SK-N-SH (cell line): ENCODE results near the gene GNAI1. TPM values are rescaled to one million over a fixed set of nuclear protein-coding genes. Genes with fewer than 3 reads are reported as not detected.

ENCODE experiments used
- CTCF ChIA-PET: fragments of 300-600, 350-600 bp; formaldehyde crosslinking; extraction: SDS; loops from one replicate; lab custom pipeline; 2021; lab: Yijun Ruan, JAX
- POLR2A ChIA-PET: fragments of 350-600 bp; sonication (Branson Sonifier 250); formaldehyde crosslinking; extraction: SDS; loops from one replicate; lab custom pipeline; 2020; ENCODE audit warnings: antibody characterized with exemption, inconsistent platforms; lab: Yijun Ruan, JAX
- DNase-seq: peaks from one replicate; pipeline ENCODE4 v3.0.0; 2012
- H2AFZ ChIP-seq: fragments of 200-600 bp; sonication (generic); 2 replicates; pipeline ENCODE4 v1.8.1; 2016; ENCODE audit warnings: antibody characterized with exemption, mild to moderate bottlenecking, low read depth
- H3F3A ChIP-seq: fragments of 200-600 bp; sonication (generic); replicated peaks from 2 replicates; pipeline ENCODE3; 2016; ENCODE audit warnings: antibody characterized with exemption, mild to moderate bottlenecking; ENCODE audit not compliant: insufficient read depth
- H3K27ac ChIP-seq, 2 experiments: fragments of 200-500 bp in 1 of 2; fragments of 200-600 bp in 1 of 2; sonication (Bioruptor generic) in 1 of 2; sonication (generic), shearing (Covaris generic) in 1 of 2; 2 replicates each; pipeline versions ENCODE4 v1.5.1 to v1.6.1; 2014 to 2016; ENCODE audit warnings: low read depth in 2 of 2, inconsistent platforms in 1 of 2, low read length in 1 of 2, mild to moderate bottlenecking in 1 of 2, mixed read lengths in 1 of 2
- H3K27me3 ChIP-seq: fragments of 200-600 bp; sonication (generic), shearing (Covaris generic); 2 replicates; pipeline ENCODE4 v1.6.1; 2016; ENCODE audit warnings: mixed run types; ENCODE audit not compliant: insufficient read depth
- H3K36me3 ChIP-seq, 2 experiments: fragments of 200-500 bp in 1 of 2; fragments of 200-600 bp in 1 of 2; sonication (Bioruptor generic) in 1 of 2; sonication (generic) in 1 of 2; replicated peaks in 1 of 2; 2 replicates each; pipeline versions ENCODE3 to v1.5.1; 2014 to 2016; ENCODE audit warnings: low read length in 1 of 2, mild to moderate bottlenecking in 1 of 2; ENCODE audit not compliant: insufficient read depth in 2 of 2, control insufficient read depth in 1 of 2
- H3K4me1 ChIP-seq, 2 experiments: fragments of 200-500 bp in 1 of 2; fragments of 200-600 bp in 1 of 2; sonication (Bioruptor generic) in 1 of 2; sonication (generic), shearing (Covaris generic) in 1 of 2; 2 replicates each; pipeline versions ENCODE4 v1.5.1 to v1.6.1; 2014 to 2016; ENCODE audit warnings: low read depth in 1 of 2, low read length in 1 of 2, mixed run types in 1 of 2; ENCODE audit not compliant: insufficient read depth in 2 of 2, control insufficient read depth in 1 of 2
- H3K4me2 ChIP-seq: fragments of 200-600 bp; sonication (generic), shearing (Covaris generic); 2 replicates; pipeline ENCODE4 v1.6.1; 2017; ENCODE audit warnings: mixed run types
- H3K4me3 ChIP-seq, 2 experiments: fragments of 200-500 bp in 1 of 2; fragments of 200-600 bp in 1 of 2; sonication (Bioruptor generic) in 1 of 2; sonication (generic), shearing (Covaris generic) in 1 of 2; 2 replicates each; pipeline versions ENCODE4 v1.5.1 to v1.8.1; 2014 to 2016; ENCODE audit warnings: low read depth in 2 of 2, inconsistent platforms in 1 of 2, low read length in 1 of 2, mild to moderate bottlenecking in 1 of 2, mixed read lengths in 1 of 2, moderate library complexity in 1 of 2
- H3K79me2 ChIP-seq: fragments of 200-600 bp; sonication (generic); 2 replicates; pipeline ENCODE4 v1.8.1; 2017; ENCODE audit warnings: mild to moderate bottlenecking; ENCODE audit not compliant: insufficient read depth
- H3K9ac ChIP-seq: fragments of 200-600 bp; sonication (generic); 2 replicates; pipeline ENCODE4 v1.6.1; 2017; ENCODE audit warnings: mixed run types
- H3K9me2 ChIP-seq: fragments of 200-600 bp; sonication (generic); 2 replicates; pipeline ENCODE4 v1.6.1; 2017; ENCODE audit warnings: mixed run types
- H3K9me3 ChIP-seq: fragments of 200-600 bp; sonication (generic); 2 replicates; pipeline ENCODE4 v1.6.1; 2017; ENCODE audit warnings: mixed run types, mild to moderate bottlenecking, moderate library complexity
- H4K20me1 ChIP-seq: fragments of 200-600 bp; sonication (generic); 2 replicates; pipeline ENCODE4 v1.6.1; 2017; ENCODE audit warnings: mild to moderate bottlenecking, mixed run types; ENCODE audit not compliant: insufficient read depth
- ELF1 ChIP-seq: IDR thresholded peaks from 2 replicates; pipeline ENCODE4 v1.4.0; 2012
- EZH2phosphoT487 ChIP-seq: fragments of 200-600 bp; sonication (generic); IDR thresholded peaks from 2 replicates; pipeline ENCODE4 v1.6.1; 2017; ENCODE audit warnings: low read depth, mixed run types, mild to moderate bottlenecking, antibody characterized with exemption, moderate library complexity, borderline replicate concordance
- FOXM1 ChIP-seq: IDR thresholded peaks from 2 replicates; pipeline ENCODE4 v1.4.0; 2012; ENCODE audit warnings: low read depth, mild to moderate bottlenecking
- GATA2 ChIP-seq: sonication (generic); formaldehyde crosslinking; IDR thresholded peaks from 2 replicates; pipeline ENCODE4 v1.5.0; 2020; ENCODE audit warnings: mild to moderate bottlenecking, missing genetic modification reagents
- MEF2A ChIP-seq: IDR thresholded peaks from 2 replicates; pipeline ENCODE4 v1.4.0; 2012; ENCODE audit warnings: low read depth, borderline replicate concordance
- MXI1 ChIP-seq: IDR thresholded peaks from 2 replicates; pipeline ENCODE4 v1.6.1; 2012; ENCODE audit warnings: mild to moderate bottlenecking, low read depth, low read length, improper control_type of control experiment
- RAD21 ChIP-seq: IDR thresholded peaks from 2 replicates; pipeline ENCODE4 v1.6.1; 2012; ENCODE audit warnings: mild to moderate bottlenecking, low read length
- RCOR1 ChIP-seq: fragments of 150-350 bp; IDR thresholded peaks from 2 replicates; pipeline ENCODE4 v1.6.1; 2017; ENCODE audit warnings: antibody characterized with exemption, low read length
- RXRA ChIP-seq: IDR thresholded peaks from 2 replicates; pipeline ENCODE4 v1.4.0; 2012; ENCODE audit warnings: low read depth, mild to moderate bottlenecking, borderline replicate concordance
- SIN3A ChIP-seq: IDR thresholded peaks from 2 replicates; pipeline ENCODE4 v1.6.1; 2012; ENCODE audit warnings: low read depth, mild to moderate bottlenecking, low read length, moderate library complexity, borderline replicate concordance
- SMC3 ChIP-seq: IDR thresholded peaks from 2 replicates; pipeline ENCODE4 v1.6.1; 2012; ENCODE audit warnings: low read depth, low read length, improper control_type of control experiment
- TEAD4 ChIP-seq: IDR thresholded peaks from 2 replicates; pipeline ENCODE4 v1.4.0; 2012; ENCODE audit warnings: mild to moderate bottlenecking, borderline replicate concordance; ENCODE audit not compliant: insufficient read depth
- YY1 ChIP-seq: IDR thresholded peaks from 2 replicates; pipeline ENCODE4 v1.4.0; 2012; ENCODE audit warnings: low read depth, mild to moderate bottlenecking
- WGBS: methylation state at CpG from one replicate; pipeline ENCODE4 v1.1.6; 2017; ENCODE audit warnings: low lambda C conversion rate; 5-methylcytosine and 5-hydroxymethylcytosine counted together
- polyA plus RNA-seq, 3 experiments: library from polyadenylated mRNA; depleted of rRNA; stranded (reverse); fragments of >200 nt; gene quantifications; 2 replicates each; pipeline ENCODE4 v1.2.3, GENCODE V29; 2012
- TF ChIP-seq, protein P1 (sequence below): IDR thresholded peaks from 2 replicates; pipeline ENCODE4 v1.4.0; 2012; ENCODE audit warnings: low read depth
- TF ChIP-seq, protein P2 (sequence below): fragments of 200-600 bp; sonication (generic); IDR thresholded peaks from 2 replicates; pipeline ENCODE4 v1.6.1; 2017; ENCODE audit warnings: antibody characterized with exemption, mild to moderate bottlenecking, moderate library complexity

GNAI1 gene
- polyA plus RNA-seq, 1 of the 3 experiments (the other 2 are of a cell fraction) = 69.1 TPM

DNA sequence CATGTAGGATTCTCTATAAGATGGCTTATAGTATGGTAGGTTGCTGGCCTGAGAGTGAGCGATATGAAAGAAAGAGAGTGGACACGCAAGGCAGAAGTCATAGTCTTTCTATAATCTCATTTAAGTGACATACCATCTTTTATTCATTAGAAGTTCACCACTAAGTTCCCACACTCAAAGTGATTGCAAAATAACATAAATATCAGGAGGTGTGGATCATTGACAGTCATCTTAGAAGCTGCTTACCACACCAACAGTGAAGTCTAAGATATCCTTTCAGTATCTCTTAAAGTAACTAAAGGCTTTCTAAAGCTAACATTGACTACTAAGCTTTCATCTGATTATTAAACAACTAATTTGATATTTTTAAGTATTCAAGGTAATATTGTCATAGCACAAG is 36.9 kb upstream of the GNAI1 start:
- no peak overlapping the region for H2AFZ ChIP-seq
- H3K9me3 ChIP-seq = no peaks in the 10 kb centered on the region
- ChIA-PET CTCF (interaction anchor here (0.6 to 4.3 kb wide), 14 partner anchors 9 to 584 kb away, joined by 3 to 18 read pairs (median 4); partner anchors contain the start of gene GNAI1), POLR2A (no interaction called here)
- H3K79me2 ChIP-seq = no peaks in the 10 kb centered on the region
- H3K4me3 ChIP-seq = no peak overlapping the region
- no peaks in the 10 kb centered on the region for H3K27me3 ChIP-seq
- H3K9ac ChIP-seq = no peak overlapping the region
- H3K27ac ChIP-seq = no peak overlapping the region
- no peaks in the 10 kb centered on the region for H3K9me2 ChIP-seq
- H4K20me1 ChIP-seq = no peaks in the 10 kb centered on the region
- H3K4me2 ChIP-seq = no peak overlapping the region
- no peak for TF ChIP-seq MXI1
- TF ChIP-seq FOXM1 = no peak
- TF ChIP-seq MEF2A = no peak
- no peak for TF ChIP-seq GATA2 (CRISPR knock-in tag)
- no peak for TF ChIP-seq TEAD4
- no peak for TF ChIP-seq YY1
- TF ChIP-seq RAD21 = no peak
- TF ChIP-seq RXRA = no peak
- no peak for TF ChIP-seq ELF1
- no peak for TF ChIP-seq SIN3A
- TF ChIP-seq EZH2phosphoT487 = no peak
- TF ChIP-seq SMC3 = no peak
- no peak for TF ChIP-seq RCOR1
- 100% methylated on average over 2 of the region's 2 CpGs for WGBS
- no peaks in the 10 kb centered on the region for H3F3A ChIP-seq
- H3K36me3 ChIP-seq = no peaks in the 10 kb centered on the region
- H3K4me1 ChIP-seq = no peaks in the 10 kb centered on the region
- no peak for DNase-seq

DNA sequence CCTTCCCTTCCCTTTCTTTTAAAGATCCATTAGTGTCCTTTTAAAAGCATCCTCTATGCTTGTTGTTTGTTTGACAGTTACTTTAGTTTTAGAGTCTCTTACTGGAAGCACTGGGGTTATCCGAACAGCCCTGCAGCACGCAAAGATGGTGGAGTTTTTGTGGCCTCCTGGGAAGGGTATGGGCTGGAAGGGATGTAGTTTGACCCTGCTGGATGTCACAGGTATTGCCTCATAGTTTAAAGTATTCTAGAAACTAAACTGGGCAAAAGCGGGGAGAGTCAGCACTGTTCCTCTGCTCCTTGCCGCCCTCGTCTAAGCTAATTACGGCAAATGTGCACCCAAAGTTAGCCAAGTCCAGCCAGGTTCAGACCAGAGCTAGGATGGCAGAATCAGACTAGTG is 35.8 kb upstream of the GNAI1 start:
- DNase-seq = peak; percentile 21
- Histone ChIP-seq H3K4me2 (no peak overlapping the region), H2AFZ (peak overlapping the region; percentile 5; the same call in 1 of the 2 replicates), H3F3A (no peaks in the 10 kb centered on the region), H3K4me1 (no peaks in the 10 kb centered on the region), H4K20me1 (no peaks in the 10 kb centered on the region), H3K27ac (no peak overlapping the region), H3K4me3 (no peak overlapping the region), H3K9me3 (no peaks in the 10 kb centered on the region), H3K9me2 (no peaks in the 10 kb centered on the region), H3K9ac (no peak overlapping the region), H3K27me3 (no peaks in the 10 kb centered on the region), H3K36me3 (no peaks in the 10 kb centered on the region), H3K79me2 (no peaks in the 10 kb centered on the region)
- ChIA-PET POLR2A (no interaction called here), CTCF (interaction anchor here (0.7 to 4.3 kb wide), 6 partner anchors 8 to 384 kb away, joined by 3 to 16 read pairs (median 3); no protein-coding TSS in a partner anchor)
- 98% methylated on average over 6 of the region's 6 CpGs for WGBS
- TF ChIP-seq, protein P1, sequence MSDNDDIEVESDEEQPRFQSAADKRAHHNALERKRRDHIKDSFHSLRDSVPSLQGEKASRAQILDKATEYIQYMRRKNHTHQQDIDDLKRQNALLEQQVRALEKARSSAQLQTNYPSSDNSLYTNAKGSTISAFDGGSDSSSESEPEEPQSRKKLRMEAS = no peak
- TF ChIP-seq, protein P2, sequence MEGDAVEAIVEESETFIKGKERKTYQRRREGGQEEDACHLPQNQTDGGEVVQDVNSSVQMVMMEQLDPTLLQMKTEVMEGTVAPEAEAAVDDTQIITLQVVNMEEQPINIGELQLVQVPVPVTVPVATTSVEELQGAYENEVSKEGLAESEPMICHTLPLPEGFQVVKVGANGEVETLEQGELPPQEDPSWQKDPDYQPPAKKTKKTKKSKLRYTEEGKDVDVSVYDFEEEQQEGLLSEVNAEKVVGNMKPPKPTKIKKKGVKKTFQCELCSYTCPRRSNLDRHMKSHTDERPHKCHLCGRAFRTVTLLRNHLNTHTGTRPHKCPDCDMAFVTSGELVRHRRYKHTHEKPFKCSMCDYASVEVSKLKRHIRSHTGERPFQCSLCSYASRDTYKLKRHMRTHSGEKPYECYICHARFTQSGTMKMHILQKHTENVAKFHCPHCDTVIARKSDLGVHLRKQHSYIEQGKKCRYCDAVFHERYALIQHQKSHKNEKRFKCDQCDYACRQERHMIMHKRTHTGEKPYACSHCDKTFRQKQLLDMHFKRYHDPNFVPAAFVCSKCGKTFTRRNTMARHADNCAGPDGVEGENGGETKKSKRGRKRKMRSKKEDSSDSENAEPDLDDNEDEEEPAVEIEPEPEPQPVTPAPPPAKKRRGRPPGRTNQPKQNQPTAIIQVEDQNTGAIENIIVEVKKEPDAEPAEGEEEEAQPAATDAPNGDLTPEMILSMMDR = peak; percentile 48; the same call in 1 of the 2 replicates
